ENCODE measurements around the gene ZNF212.

The ZNF212 gene

GRCh38 chr7:149289262-149289661 lies 49.8 kb downstream of the ZNF212 start:
- DNase-seq = no peak

- DNase-seq = no peak
Observed at GRCh38 chr7:149289856-149290255, 50.4 kb downstream of the ZNF212 start.

GRCh38 chr7:149291036-149291780 lies 51.8 kb downstream of the ZNF212 start:
- DNase-seq = no peak

GRCh38 chr7:149291781-149292461 lies 52.5 kb downstream of the ZNF212 start:
- DNase-seq = no peak

- no peak for DNase-seq
Observed at GRCh38 chr7:149292462-149292823, 53.0 kb downstream of the ZNF212 start.

- no peak for DNase-seq
Observed at GRCh38 chr7:149293338-149293737, 53.9 kb downstream of the ZNF212 start.

GRCh38 chr7:149293946-149294633 lies 54.6 kb downstream of the ZNF212 start:
- no peak for DNase-seq

GRCh38 chr7:149294634-149295480 lies 55.4 kb downstream of the ZNF212 start:
- DNase-seq = no peak

- DNase-seq = no peak
Observed at GRCh38 chr7:149295481-149295850, 56.0 kb downstream of the ZNF212 start.

- DNase-seq = no peak
Observed at GRCh38 chr7:149296368-149296767, 56.9 kb downstream of the ZNF212 start.

- no peak for DNase-seq
Observed at GRCh38 chr7:149297034-149297755, 57.7 kb downstream of the ZNF212 start.

GRCh38 chr7:149300620-149301285 lies 61.3 kb downstream of the ZNF212 start:
- DNase-seq = no peak

GRCh38 chr7:149302222-149302621 lies 62.8 kb downstream of the ZNF212 start:
- no peak for DNase-seq

GRCh38 chr7:149302865-149303264 lies 63.4 kb downstream of the ZNF212 start:
- no peak for DNase-seq

GRCh38 chr7:149304006-149304405 lies 64.6 kb downstream of the ZNF212 start:
- DNase-seq = no peak

Data from NCI-H1105 (cell line).